HepG2 (cell line): ENCODE measurements around the gene HTRA2. TPM values are rescaled to one million over a fixed set of nuclear protein-coding genes. Genes with fewer than 3 reads are reported as not detected.
A peak's percentile ranks its signal among the peaks of the same experiment; 100 is the strongest.

Source experiments
- CBFB ChIP-seq: sonication (generic); formaldehyde crosslinking; IDR thresholded peaks from 2 replicates; pipeline ENCODE4 v1.4.0; 2020; ENCODE audit warnings: missing genetic modification reagents
- CERS6 ChIP-seq: sonication (generic); formaldehyde crosslinking; IDR thresholded peaks from 2 replicates; pipeline ENCODE4 v1.5.0; 2020; ENCODE audit warnings: missing genetic modification reagents
- E2F2 ChIP-seq: sonication (generic); formaldehyde crosslinking; IDR thresholded peaks from 2 replicates; pipeline ENCODE4 v1.4.0; 2020; ENCODE audit warnings: missing genetic modification reagents, borderline replicate concordance
- FIP1L1 ChIP-seq: fragments of 200-400 bp; formaldehyde crosslinking; IDR thresholded peaks from 2 replicates; pipeline ENCODE4 v1.6.1; 2018; ENCODE audit warnings: low read depth, mild to moderate bottlenecking, low read length, moderate library complexity, borderline replicate concordance; ENCODE audit not compliant: insufficient read depth
- RBFOX2 ChIP-seq: fragments of 200-400 bp; formaldehyde crosslinking; IDR thresholded peaks from 2 replicates; pipeline ENCODE4 v1.6.1; 2017; ENCODE audit warnings: low read depth, mild to moderate bottlenecking, low read length
- TSC22D2 ChIP-seq: sonication (generic); formaldehyde crosslinking; IDR thresholded peaks from 2 replicates; pipeline ENCODE4 v1.5.1; 2020; ENCODE audit warnings: missing genetic modification reagents, mild to moderate bottlenecking, borderline replicate concordance
- ZBTB4 ChIP-seq: sonication (generic); formaldehyde crosslinking; IDR thresholded peaks from 2 replicates; pipeline ENCODE4 v1.4.0; 2020; ENCODE audit warnings: missing genetic modification reagents, mild to moderate bottlenecking, borderline replicate concordance
- ZNF282 ChIP-seq: fragments of 450-650 bp; IDR thresholded peaks from 2 replicates; pipeline ENCODE4 v1.6.1; 2018; ENCODE audit not compliant: partially characterized antibody
- ZNF318 ChIP-seq: sonication (generic); formaldehyde crosslinking; IDR thresholded peaks from 2 replicates; pipeline ENCODE4 v1.4.0; 2020; ENCODE audit warnings: mild to moderate bottlenecking, missing genetic modification reagents
- ZNF558 ChIP-seq: sonication (generic); formaldehyde crosslinking; IDR thresholded peaks from 2 replicates; pipeline ENCODE4 v1.9.0; 2022; ENCODE audit warnings: mild to moderate bottlenecking, missing genetic modification reagents, borderline replicate concordance
- ZNF800 ChIP-seq: sonication (generic); formaldehyde crosslinking; IDR thresholded peaks from 2 replicates; pipeline ENCODE4 v1.4.0; 2020; ENCODE audit warnings: missing genetic modification reagents
- polyA plus RNA-seq, 8 experiments: library from polyadenylated mRNA; depleted of rRNA in 3 of 8; stranded (reverse) in 7 of 8; unstranded in 1 of 8; fragments of >200 nt; fragmentation: Illumina TruSeq in 4 of 8; extraction: Trizol in 4 of 8; gene quantifications; 2 replicates each; pipeline versions ENCODE4 v1.2.1 to v1.2.3, GENCODE V29; 2011 to 2016; ENCODE audit warnings: low read depth in 4 of 8, missing spikeins in 1 of 8, mixed read lengths in 1 of 8; ENCODE audit not compliant: insufficient read depth in 1 of 8
- total RNA-seq, 5 experiments: library from RNA; depleted of rRNA; stranded (reverse); fragments of >200 nt; fragmentation: Illumina TruSeq; extraction: Trizol; gene quantifications; 2 replicates each; pipeline ENCODE4 v1.2.3, GENCODE V29; 2016; ENCODE audit warnings: low read depth in 1 of 5

HTRA2 gene
- total and polyA plus RNA-seq, 2 of the 13 experiments (the other 11 are each of a cell fraction or from before 2014, with no cell fraction given) = 47.7 to 50.3 TPM

GRCh38 chr2:74502720-74503505 lies 26.8 kb upstream of the HTRA2 start (continued):
- no peak; the same call in 1 of the 2 replicates for TF ChIP-seq ZNF318 (CRISPR knock-in tag)
- no peak; the same call in 1 of the 2 replicates for TF ChIP-seq FIP1L1
- TF ChIP-seq ZNF558 (CRISPR knock-in tag) = 0 out of 2 replicates have a peak, but pooled peaks have one; percentile 29
- no peak for TF ChIP-seq CERS6 (CRISPR knock-in tag)
- peak; percentile 76; the same call in 1 of the 2 replicates for TF ChIP-seq ZNF800 (CRISPR knock-in tag)
- TF ChIP-seq RBFOX2 = peak; percentile 97
- TF ChIP-seq TSC22D2 (CRISPR knock-in tag) = no peak; the same call in 1 of the 2 replicates
- TF ChIP-seq CBFB (CRISPR knock-in tag) = peak; percentile 57; the same call in 1 of the 2 replicates
- peak; percentile 96 for TF ChIP-seq E2F2 (CRISPR knock-in tag)
- TF ChIP-seq ZNF282 = no peak
- peak; percentile 91; the same call in 1 of the 2 replicates for TF ChIP-seq ZBTB4 (CRISPR knock-in tag)
